ENCODE results near the gene ACLY. TPM values are rescaled to one million over a fixed set of nuclear protein-coding genes. Genes with fewer than 3 reads are reported as not detected.

Gene ACLY
- total RNA-seq, 1 donor from 2014 or later, result 143 TPM

DNA sequence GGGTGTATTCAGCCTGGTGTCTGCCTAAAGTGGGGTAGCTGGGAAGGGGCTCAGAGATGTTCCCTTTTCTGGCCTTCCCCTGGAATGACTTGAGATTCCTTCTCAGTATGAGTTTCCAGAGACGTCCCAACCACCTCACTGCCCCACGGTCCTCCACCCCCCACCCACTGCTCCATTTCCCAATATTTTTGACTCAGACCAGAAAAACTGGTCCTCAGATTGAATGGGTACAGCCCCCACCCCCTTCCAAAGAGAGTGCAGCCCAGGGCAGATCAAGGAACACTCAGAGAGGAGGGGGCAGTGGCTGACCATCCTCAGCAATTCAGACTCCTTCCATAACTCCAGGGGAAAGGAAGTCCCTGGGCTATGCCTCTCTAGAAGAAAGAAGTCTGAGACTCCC is 3.2 kb downstream of the ACLY start:
- H3K36me3 Mint-ChIP-seq (ENCODE audit: low read depth), result peaks cover 38% of the 10 kb centered on the region
- DNase-seq (no peak), ATAC-seq (ENCODE audit: low read depth) (no peak)
- no peak overlapping the region for H3K27ac Mint-ChIP-seq
- POLR2A ChIA-PET, result no interaction called here
- no peaks in the 10 kb centered on the region for H3K9me3 Mint-ChIP-seq
- no peak overlapping the region for H3K4me3 Mint-ChIP-seq
- intact Hi-C loops (cut with micrococcal nuclease), result loop anchor here (5.0 kb wide), 1 partner anchor 48 kb away; the partner anchor contains the start of gene KLHL11
- TF ChIP-seq, protein P1, sequence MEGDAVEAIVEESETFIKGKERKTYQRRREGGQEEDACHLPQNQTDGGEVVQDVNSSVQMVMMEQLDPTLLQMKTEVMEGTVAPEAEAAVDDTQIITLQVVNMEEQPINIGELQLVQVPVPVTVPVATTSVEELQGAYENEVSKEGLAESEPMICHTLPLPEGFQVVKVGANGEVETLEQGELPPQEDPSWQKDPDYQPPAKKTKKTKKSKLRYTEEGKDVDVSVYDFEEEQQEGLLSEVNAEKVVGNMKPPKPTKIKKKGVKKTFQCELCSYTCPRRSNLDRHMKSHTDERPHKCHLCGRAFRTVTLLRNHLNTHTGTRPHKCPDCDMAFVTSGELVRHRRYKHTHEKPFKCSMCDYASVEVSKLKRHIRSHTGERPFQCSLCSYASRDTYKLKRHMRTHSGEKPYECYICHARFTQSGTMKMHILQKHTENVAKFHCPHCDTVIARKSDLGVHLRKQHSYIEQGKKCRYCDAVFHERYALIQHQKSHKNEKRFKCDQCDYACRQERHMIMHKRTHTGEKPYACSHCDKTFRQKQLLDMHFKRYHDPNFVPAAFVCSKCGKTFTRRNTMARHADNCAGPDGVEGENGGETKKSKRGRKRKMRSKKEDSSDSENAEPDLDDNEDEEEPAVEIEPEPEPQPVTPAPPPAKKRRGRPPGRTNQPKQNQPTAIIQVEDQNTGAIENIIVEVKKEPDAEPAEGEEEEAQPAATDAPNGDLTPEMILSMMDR (IDR thresholded peaks at IDR 0.05), result no peak
- H3K4me1 Mint-ChIP-seq, result peaks cover 32% of the 10 kb centered on the region
- CTCF ChIA-PET, result no interaction called here
- no peaks in the 10 kb centered on the region for H3K27me3 Mint-ChIP-seq

- POLR2A ChIA-PET, result no interaction called here
- Mint-ChIP-seq H3K9me3 (no peaks in the 10 kb centered on the region), H3K4me1 (peaks cover 30% of the 10 kb centered on the region), H3K4me3 (no peak overlapping the region), H3K27ac (no peak overlapping the region), H3K36me3 (ENCODE audit: low read depth) (peaks cover 44% of the 10 kb centered on the region), H3K27me3 (no peaks in the 10 kb centered on the region)
- no peak for ATAC-seq (ENCODE audit: low read depth)
- CTCF ChIA-PET, result no interaction called here
- TF ChIP-seq, protein P1 (IDR thresholded peaks at IDR 0.05), result no peak
- DNase-seq, result no peak
- intact Hi-C loops (cut with micrococcal nuclease), result loop anchor here (5.0 kb wide), 1 partner anchor 48 kb away; the partner anchor contains the start of gene KLHL11
Observed at GRCh38 chr17:41915020-41915419, 3.7 kb downstream of the ACLY start.

- ATAC-seq (ENCODE audit: low read depth), result no peak
- CTCF ChIA-PET, result no interaction called here
- Mint-ChIP-seq H3K4me3 (no peak overlapping the region), H3K27ac (no peak overlapping the region), H3K9me3 (no peaks in the 10 kb centered on the region), H3K27me3 (no peaks in the 10 kb centered on the region), H3K36me3 (ENCODE audit: low read depth) (peaks cover 51% of the 10 kb centered on the region), H3K4me1 (peaks cover 27% of the 10 kb centered on the region)
- TF ChIP-seq, protein P1 (IDR thresholded peaks at IDR 0.05), result no peak
- DNase-seq, result no peak
- intact Hi-C loops (cut with micrococcal nuclease), result no loop called here
- POLR2A ChIA-PET, result no interaction called here
Observed at GRCh38 chr17:41914358-41914766, 4.4 kb downstream of the ACLY start.

GRCh38 chr17:41913798-41914197 is 5.0 kb downstream of the ACLY start:
- ChIA-PET POLR2A (interaction anchor here (0.6 kb wide), 1 partner anchor 14 kb away, joined by 4 read pairs; no protein-coding TSS in a partner anchor), CTCF (no interaction called here)
- DNase-seq (no peak), ATAC-seq (ENCODE audit: low read depth) (no peak)
- intact Hi-C loops (cut with micrococcal nuclease), result no loop called here
- no peaks in the 10 kb centered on the region for H3K27me3 Mint-ChIP-seq
- no peak overlapping the region for H3K4me3 Mint-ChIP-seq
- H3K9me3 Mint-ChIP-seq, result no peaks in the 10 kb centered on the region
- peaks cover 26% of the 10 kb centered on the region for H3K4me1 Mint-ChIP-seq
- H3K36me3 Mint-ChIP-seq (ENCODE audit: low read depth), result peaks cover 56% of the 10 kb centered on the region
- TF ChIP-seq, protein P1 (IDR thresholded peaks at IDR 0.05), result no peak
- H3K27ac Mint-ChIP-seq, result no peak overlapping the region

- ChIA-PET POLR2A (no interaction called here), CTCF (no interaction called here)
- TF ChIP-seq, protein P1 (IDR thresholded peaks at IDR 0.05), result no peak
- no peak for ATAC-seq (ENCODE audit: low read depth)
- no peak overlapping the region for H3K4me3 Mint-ChIP-seq
- peaks cover 65% of the 10 kb centered on the region for H3K36me3 Mint-ChIP-seq (ENCODE audit: low read depth)
- H3K27me3 Mint-ChIP-seq, result no peaks in the 10 kb centered on the region
- H3K4me1 Mint-ChIP-seq, result peaks cover 26% of the 10 kb centered on the region
- no peak for DNase-seq
- no peak overlapping the region for H3K27ac Mint-ChIP-seq
- intact Hi-C loops (cut with micrococcal nuclease), result no loop called here
- H3K9me3 Mint-ChIP-seq, result no peaks in the 10 kb centered on the region
Observed at GRCh38 chr17:41912925-41913324, 5.8 kb downstream of the ACLY start.
